Jurkat, Clone E6-1 (cell line): ENCODE results near the gene TBC1D3B. TPM values are rescaled to one million over a fixed set of nuclear protein-coding genes. Genes with fewer than 3 reads are reported as not detected.
"Not testable (repeated sequence)": the region's sequence is repeated elsewhere in the genome, so short reads cannot be mapped to it uniquely, and the experiment has no call there.

Experiments used
- DNase-seq: peaks from one replicate; pipeline ENCODE4 v3.0.0-alpha.2; 2011; ENCODE audit warnings: low read depth, low spot score
- H3K4me3 ChIP-seq: 2 replicates; pipeline ENCODE4 v1.5.1; 2011; ENCODE audit warnings: mild to moderate bottlenecking, low read length, control low read depth, moderate library complexity
- polyA plus RNA-seq: library from polyadenylated mRNA; unstranded; fragments of >200 nt; gene quantifications from one replicate; pipeline ENCODE4 v1.2.1, GENCODE V29; 2012; ENCODE audit warnings: missing spikeins; ENCODE audit not compliant: insufficient read length, insufficient read depth

Gene TBC1D3B
- 10.9 TPM for polyA plus RNA-seq

- not testable (repeated sequence) for DNase-seq, H3K4me3 ChIP-seq
Observed at GRCh38 chr17:36176536-36176935, at the start of gene TBC1D3B. TSS of gene TBC1D3B (minus strand) at chr17:36176636. CDS start at chr17:36175050, 1,586 bp downstream.

- H3K4me3 ChIP-seq, DNase-seq: not testable (repeated sequence)
Observed at GRCh38 chr17:36222967-36223366, 46.5 kb upstream of the TBC1D3B start.

GRCh38 chr17:36221581-36222100 lies 45.2 kb upstream of the TBC1D3B start:
- H3K4me3 ChIP-seq, DNase-seq: not testable (repeated sequence)

- H3K4me3 ChIP-seq, result not testable (repeated sequence)
Observed at GRCh38 chr17:36220737-36221580, 44.5 kb upstream of the TBC1D3B start.

GRCh38 chr17:36219556-36219955 lies 43.1 kb upstream of the TBC1D3B start:
- not testable (repeated sequence) for DNase-seq, H3K4me3 ChIP-seq

More at GRCh38 chr17:36220737-36221580, 44.5 kb upstream of the TBC1D3B start:
- not testable (repeated sequence) for DNase-seq

GRCh38 chr17:36215406-36216308 lies 39.2 kb upstream of the TBC1D3B start:
- DNase-seq, result not testable (repeated sequence)

GRCh38 chr17:36214918-36215317 lies 38.5 kb upstream of the TBC1D3B start:
- no peak overlapping the region for H3K4me3 ChIP-seq
- no peak for DNase-seq

More at GRCh38 chr17:36215406-36216308, 39.2 kb upstream of the TBC1D3B start:
- not testable (repeated sequence) for H3K4me3 ChIP-seq

- H3K4me3 ChIP-seq, result no peak overlapping the region
- DNase-seq, result no peak
Observed at GRCh38 chr17:36213695-36214094, 37.3 kb upstream of the TBC1D3B start.

- no peak for DNase-seq
- H3K4me3 ChIP-seq, result no peak overlapping the region
Observed at GRCh38 chr17:36212966-36213365, 36.5 kb upstream of the TBC1D3B start.

- H3K4me3 ChIP-seq, result no peak overlapping the region
- DNase-seq, result no peak
Observed at GRCh38 chr17:36212272-36212605, 35.8 kb upstream of the TBC1D3B start.

GRCh38 chr17:36211484-36212271 lies 35.2 kb upstream of the TBC1D3B start:
- DNase-seq, result not testable (repeated sequence)

GRCh38 chr17:36210439-36211211 lies 34.2 kb upstream of the TBC1D3B start, which contains the start of gene CCL4L2:
TSS of gene CCL4L2 (plus strand) at chr17:36211063.
- DNase-seq, H3K4me3 ChIP-seq: not testable (repeated sequence)

More at GRCh38 chr17:36211484-36212271, 35.2 kb upstream of the TBC1D3B start:
- not testable (repeated sequence) for H3K4me3 ChIP-seq

- DNase-seq, result no peak
- H3K4me3 ChIP-seq, result no peak overlapping the region
Observed at GRCh38 chr17:36209575-36209974, 33.1 kb upstream of the TBC1D3B start.

GRCh38 chr17:36207383-36207782 lies 30.9 kb upstream of the TBC1D3B start:
- DNase-seq, H3K4me3 ChIP-seq: not testable (repeated sequence)

GRCh38 chr17:36206486-36206821 lies 30.0 kb upstream of the TBC1D3B start:
- DNase-seq, H3K4me3 ChIP-seq: not testable (repeated sequence)

- no peak overlapping the region for H3K4me3 ChIP-seq
- DNase-seq, result no peak
Observed at GRCh38 chr17:36205637-36206485, 29.4 kb upstream of the TBC1D3B start.
